Loucy (cell line): ENCODE results near the gene FYN.

Experiments
- H2AFZ ChIP-seq: fragments of 200-600 bp; sonication (generic); 2 replicates; pipeline ENCODE4 v1.6.0; 2016; ENCODE audit warnings: antibody characterized with exemption, mild to moderate bottlenecking, low read length, moderate library complexity
- H3F3A ChIP-seq: fragments of 200-600 bp; 2 replicates; pipeline ENCODE4 v1.6.0; 2016; ENCODE audit warnings: antibody characterized with exemption, low read depth, mild to moderate bottlenecking
- H3K27me3 ChIP-seq: fragments of 200-600 bp; sonication (generic); 2 replicates; pipeline ENCODE4 v1.6.1; 2014; ENCODE audit warnings: low read length, mild to moderate bottlenecking; ENCODE audit not compliant: insufficient read depth, poor library complexity, severe bottlenecking
- H3K36me3 ChIP-seq: fragments of 200-600 bp; sonication (generic); 2 replicates; pipeline ENCODE4 v1.6.1; 2016; ENCODE audit warnings: low read length; ENCODE audit not compliant: insufficient read depth
- H3K4me1 ChIP-seq: fragments of 200-600 bp; sonication (generic); 2 replicates; pipeline ENCODE4 v1.5.1; 2014; ENCODE audit warnings: low read length, mild to moderate bottlenecking; ENCODE audit not compliant: insufficient read depth, poor library complexity, severe bottlenecking
- H3K4me2 ChIP-seq: fragments of 200-600 bp; sonication (generic); 2 replicates; pipeline ENCODE4 v1.6.0; 2014; ENCODE audit warnings: antibody characterized with exemption, low read length, low read depth, mild to moderate bottlenecking; ENCODE audit not compliant: poor library complexity, severe bottlenecking
- H3K4me3 ChIP-seq: fragments of 200-600 bp; sonication (generic); 2 replicates; pipeline ENCODE4 v1.5.1; 2014; ENCODE audit warnings: low read length, mild to moderate bottlenecking, mixed read lengths; ENCODE audit not compliant: poor library complexity, severe bottlenecking
- H3K79me2 ChIP-seq: fragments of 200-600 bp; sonication (generic); 2 replicates; pipeline ENCODE4 v1.6.1; 2014; ENCODE audit warnings: low read length; ENCODE audit not compliant: insufficient read depth
- H3K9ac ChIP-seq: fragments of 200-600 bp; sonication (generic); 2 replicates; pipeline ENCODE4 v1.6.0; 2014; ENCODE audit warnings: mild to moderate bottlenecking, low read depth, low read length, moderate library complexity; ENCODE audit not compliant: poor library complexity, severe bottlenecking
- H3K9me2 ChIP-seq: fragments of 200-600 bp; sonication (generic); replicated peaks from 2 replicates; pipeline ENCODE4 v1.6.1; 2016; ENCODE audit warnings: low read depth, low read length, mixed read lengths
- H3K9me3 ChIP-seq: fragments of 200-600 bp; sonication (generic); 2 replicates; pipeline ENCODE4 v1.6.1; 2014; ENCODE audit warnings: mild to moderate bottlenecking, antibody characterized with exemption, low read length, low read depth; ENCODE audit not compliant: insufficient read depth
- H4K20me1 ChIP-seq: fragments of 200-600 bp; sonication (generic); 2 replicates; pipeline ENCODE4 v1.6.0; 2014; ENCODE audit warnings: antibody characterized with exemption, low read length, mild to moderate bottlenecking; ENCODE audit not compliant: insufficient read depth, poor library complexity, severe bottlenecking
- EZH2phosphoT487 ChIP-seq: fragments of 200-600 bp; IDR thresholded peaks from 2 replicates; pipeline ENCODE4 v1.6.1; 2018; ENCODE audit warnings: antibody characterized with exemption, mild to moderate bottlenecking, moderate library complexity, borderline replicate concordance
- TF ChIP-seq, protein P1 (sequence below): fragments of 200-600 bp; sonication (generic); conservative IDR thresholded peaks from 2 replicates; pipeline ENCODE4 v1.5.1; 2014; ENCODE audit warnings: mild to moderate bottlenecking, antibody characterized with exemption, low read length

Gene FYN

DNA sequence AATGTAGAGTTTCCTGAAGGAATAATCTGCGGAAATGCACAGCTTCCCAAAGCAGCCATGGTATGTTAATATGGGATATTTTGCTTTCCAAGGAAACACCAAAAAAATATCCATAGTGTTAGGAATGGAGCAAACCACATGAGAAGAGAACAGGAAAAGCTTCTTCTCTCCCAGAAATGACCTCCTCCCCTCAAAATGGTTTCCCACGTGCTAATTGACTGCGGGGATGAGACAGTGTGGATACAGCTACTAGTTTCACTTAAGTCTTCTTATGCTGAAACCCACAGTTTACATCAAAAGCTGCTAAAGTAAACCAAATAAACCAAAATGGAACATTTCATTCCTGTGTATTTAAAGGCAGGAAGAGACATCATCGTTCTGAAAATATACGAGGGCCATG lies 69.4 kb downstream of the FYN start:
- H3K9ac ChIP-seq: no peak overlapping the region
- no peaks in the 10 kb centered on the region for H3K9me2 ChIP-seq
- no peak overlapping the region for H3K4me3 ChIP-seq
- TF ChIP-seq, protein P1, sequence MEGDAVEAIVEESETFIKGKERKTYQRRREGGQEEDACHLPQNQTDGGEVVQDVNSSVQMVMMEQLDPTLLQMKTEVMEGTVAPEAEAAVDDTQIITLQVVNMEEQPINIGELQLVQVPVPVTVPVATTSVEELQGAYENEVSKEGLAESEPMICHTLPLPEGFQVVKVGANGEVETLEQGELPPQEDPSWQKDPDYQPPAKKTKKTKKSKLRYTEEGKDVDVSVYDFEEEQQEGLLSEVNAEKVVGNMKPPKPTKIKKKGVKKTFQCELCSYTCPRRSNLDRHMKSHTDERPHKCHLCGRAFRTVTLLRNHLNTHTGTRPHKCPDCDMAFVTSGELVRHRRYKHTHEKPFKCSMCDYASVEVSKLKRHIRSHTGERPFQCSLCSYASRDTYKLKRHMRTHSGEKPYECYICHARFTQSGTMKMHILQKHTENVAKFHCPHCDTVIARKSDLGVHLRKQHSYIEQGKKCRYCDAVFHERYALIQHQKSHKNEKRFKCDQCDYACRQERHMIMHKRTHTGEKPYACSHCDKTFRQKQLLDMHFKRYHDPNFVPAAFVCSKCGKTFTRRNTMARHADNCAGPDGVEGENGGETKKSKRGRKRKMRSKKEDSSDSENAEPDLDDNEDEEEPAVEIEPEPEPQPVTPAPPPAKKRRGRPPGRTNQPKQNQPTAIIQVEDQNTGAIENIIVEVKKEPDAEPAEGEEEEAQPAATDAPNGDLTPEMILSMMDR: no peak
- TF ChIP-seq EZH2phosphoT487: no peak
- H3K4me1 ChIP-seq: peaks cover 37% of the 10 kb centered on the region
- peaks cover 7% of the 10 kb centered on the region for H4K20me1 ChIP-seq
- H3K27me3 ChIP-seq: no peaks in the 10 kb centered on the region
- H3F3A ChIP-seq: 0 out of 2 replicates have a peak, but pooled peaks cover 3% of the 10 kb centered on the region
- H3K79me2 ChIP-seq: peaks cover 82% of the 10 kb centered on the region
- peaks cover 7% of the 10 kb centered on the region; the same call in 1 of the 2 replicates for H3K36me3 ChIP-seq
- no peak overlapping the region for H2AFZ ChIP-seq
- H3K9me3 ChIP-seq: no peaks in the 10 kb centered on the region
- H3K4me2 ChIP-seq: no peak overlapping the region

- H2AFZ ChIP-seq: no peak overlapping the region
- H3K4me3 ChIP-seq: no peak overlapping the region
- H4K20me1 ChIP-seq: peaks cover 7% of the 10 kb centered on the region
- no peak overlapping the region for H3K4me2 ChIP-seq
- H3K27me3 ChIP-seq: no peaks in the 10 kb centered on the region
- no peaks in the 10 kb centered on the region for H3K9me3 ChIP-seq
- H3F3A ChIP-seq: 0 out of 2 replicates have a peak, but pooled peaks cover 3% of the 10 kb centered on the region
- H3K36me3 ChIP-seq: peaks cover 7% of the 10 kb centered on the region; the same call in 1 of the 2 replicates
- peaks cover 82% of the 10 kb centered on the region for H3K79me2 ChIP-seq
- H3K9me2 ChIP-seq: no peaks in the 10 kb centered on the region
- peaks cover 37% of the 10 kb centered on the region for H3K4me1 ChIP-seq
- no peak overlapping the region for H3K9ac ChIP-seq
- TF ChIP-seq, protein P1: no peak
- no peak for TF ChIP-seq EZH2phosphoT487
Observed at GRCh38 chr6:111803371-111803770, 69.9 kb downstream of the FYN start.

- Histone ChIP-seq H3K36me3 (peaks cover 7% of the 10 kb centered on the region; the same call in 1 of the 2 replicates), H3K9me3 (no peaks in the 10 kb centered on the region), H3K79me2 (peaks cover 78% of the 10 kb centered on the region), H3K4me1 (peaks cover 37% of the 10 kb centered on the region), H3K9ac (no peak overlapping the region), H3F3A (0 out of 2 replicates have a peak, but pooled peaks cover 3% of the 10 kb centered on the region), H3K4me3 (no peak overlapping the region), H3K27me3 (no peaks in the 10 kb centered on the region), H2AFZ (no peak overlapping the region), H3K9me2 (no peaks in the 10 kb centered on the region), H4K20me1 (peaks cover 7% of the 10 kb centered on the region), H3K4me2 (no peak overlapping the region)
- no peak for TF ChIP-seq EZH2phosphoT487
- TF ChIP-seq, protein P1: no peak
Observed at GRCh38 chr6:111802720-111803330, 70.4 kb downstream of the FYN start.
